Panc1 (cell line): ENCODE results near the gene CTRB2.

Experiments
- POLR2AphosphoS5 ChIP-seq: IDR thresholded peaks from 2 replicates; pipeline ENCODE4 v1.6.1; 2012; ENCODE audit warnings: mild to moderate bottlenecking, low read depth, low read length, moderate library complexity
- TF ChIP-seq, protein P1 (sequence below): fragments of 450-650 bp; IDR thresholded peaks from 2 replicates; pipeline ENCODE4 v1.5.1; 2017; ENCODE audit warnings: mild to moderate bottlenecking
- TF ChIP-seq, protein P2 (sequence below), 2 experiments: IDR thresholded peaks; 2 replicates each; pipeline ENCODE4 v1.6.1; 2011 to 2012; ENCODE audit warnings: low read depth in 2 of 2, control low read depth in 1 of 2, low read length in 1 of 2, mild to moderate bottlenecking in 1 of 2, moderate library complexity in 1 of 2; ENCODE audit not compliant: insufficient read depth in 1 of 2

DNA sequence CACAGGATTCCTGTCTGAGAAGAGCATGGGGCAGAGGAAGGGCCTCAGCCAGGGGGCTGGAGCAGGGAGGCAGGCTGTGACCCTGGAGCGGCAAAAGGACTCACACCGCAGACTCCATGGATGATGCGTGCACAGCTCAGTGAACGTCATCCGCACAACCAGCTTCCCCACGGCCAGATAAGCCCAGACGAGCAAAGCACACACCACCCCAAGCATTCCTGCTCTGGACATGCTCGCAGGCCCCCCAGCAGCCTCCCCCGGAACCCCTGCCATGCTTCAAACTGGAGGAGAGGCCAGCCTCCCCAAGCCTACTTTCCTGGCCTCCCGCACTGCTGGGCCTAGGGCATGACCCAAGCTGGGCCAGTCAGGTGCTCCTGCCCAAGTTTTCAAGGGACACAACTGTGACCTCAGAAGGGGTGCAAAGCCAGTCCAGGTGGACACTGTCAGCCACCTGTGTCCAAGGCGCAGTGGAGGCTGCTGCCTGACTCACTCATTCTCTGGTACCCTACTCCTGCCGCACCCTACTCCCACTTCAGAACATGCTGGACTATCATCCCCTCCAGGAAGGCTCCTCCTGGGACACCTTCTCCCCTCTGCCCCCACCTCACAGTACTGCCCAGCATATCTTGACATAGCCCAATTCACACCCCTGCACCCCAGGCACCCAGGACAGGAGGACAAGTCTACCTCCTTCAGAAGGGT lies 39.7 kb upstream of the CTRB2 start:
- TF ChIP-seq, protein P1, sequence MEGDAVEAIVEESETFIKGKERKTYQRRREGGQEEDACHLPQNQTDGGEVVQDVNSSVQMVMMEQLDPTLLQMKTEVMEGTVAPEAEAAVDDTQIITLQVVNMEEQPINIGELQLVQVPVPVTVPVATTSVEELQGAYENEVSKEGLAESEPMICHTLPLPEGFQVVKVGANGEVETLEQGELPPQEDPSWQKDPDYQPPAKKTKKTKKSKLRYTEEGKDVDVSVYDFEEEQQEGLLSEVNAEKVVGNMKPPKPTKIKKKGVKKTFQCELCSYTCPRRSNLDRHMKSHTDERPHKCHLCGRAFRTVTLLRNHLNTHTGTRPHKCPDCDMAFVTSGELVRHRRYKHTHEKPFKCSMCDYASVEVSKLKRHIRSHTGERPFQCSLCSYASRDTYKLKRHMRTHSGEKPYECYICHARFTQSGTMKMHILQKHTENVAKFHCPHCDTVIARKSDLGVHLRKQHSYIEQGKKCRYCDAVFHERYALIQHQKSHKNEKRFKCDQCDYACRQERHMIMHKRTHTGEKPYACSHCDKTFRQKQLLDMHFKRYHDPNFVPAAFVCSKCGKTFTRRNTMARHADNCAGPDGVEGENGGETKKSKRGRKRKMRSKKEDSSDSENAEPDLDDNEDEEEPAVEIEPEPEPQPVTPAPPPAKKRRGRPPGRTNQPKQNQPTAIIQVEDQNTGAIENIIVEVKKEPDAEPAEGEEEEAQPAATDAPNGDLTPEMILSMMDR, result no peak
- no peak for TF ChIP-seq POLR2AphosphoS5
- TF ChIP-seq, protein P2, sequence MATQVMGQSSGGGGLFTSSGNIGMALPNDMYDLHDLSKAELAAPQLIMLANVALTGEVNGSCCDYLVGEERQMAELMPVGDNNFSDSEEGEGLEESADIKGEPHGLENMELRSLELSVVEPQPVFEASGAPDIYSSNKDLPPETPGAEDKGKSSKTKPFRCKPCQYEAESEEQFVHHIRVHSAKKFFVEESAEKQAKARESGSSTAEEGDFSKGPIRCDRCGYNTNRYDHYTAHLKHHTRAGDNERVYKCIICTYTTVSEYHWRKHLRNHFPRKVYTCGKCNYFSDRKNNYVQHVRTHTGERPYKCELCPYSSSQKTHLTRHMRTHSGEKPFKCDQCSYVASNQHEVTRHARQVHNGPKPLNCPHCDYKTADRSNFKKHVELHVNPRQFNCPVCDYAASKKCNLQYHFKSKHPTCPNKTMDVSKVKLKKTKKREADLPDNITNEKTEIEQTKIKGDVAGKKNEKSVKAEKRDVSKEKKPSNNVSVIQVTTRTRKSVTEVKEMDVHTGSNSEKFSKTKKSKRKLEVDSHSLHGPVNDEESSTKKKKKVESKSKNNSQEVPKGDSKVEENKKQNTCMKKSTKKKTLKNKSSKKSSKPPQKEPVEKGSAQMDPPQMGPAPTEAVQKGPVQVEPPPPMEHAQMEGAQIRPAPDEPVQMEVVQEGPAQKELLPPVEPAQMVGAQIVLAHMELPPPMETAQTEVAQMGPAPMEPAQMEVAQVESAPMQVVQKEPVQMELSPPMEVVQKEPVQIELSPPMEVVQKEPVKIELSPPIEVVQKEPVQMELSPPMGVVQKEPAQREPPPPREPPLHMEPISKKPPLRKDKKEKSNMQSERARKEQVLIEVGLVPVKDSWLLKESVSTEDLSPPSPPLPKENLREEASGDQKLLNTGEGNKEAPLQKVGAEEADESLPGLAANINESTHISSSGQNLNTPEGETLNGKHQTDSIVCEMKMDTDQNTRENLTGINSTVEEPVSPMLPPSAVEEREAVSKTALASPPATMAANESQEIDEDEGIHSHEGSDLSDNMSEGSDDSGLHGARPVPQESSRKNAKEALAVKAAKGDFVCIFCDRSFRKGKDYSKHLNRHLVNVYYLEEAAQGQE (IDR thresholded peaks at IDR 0.05; ENCODE audit: insufficient read depth in 1 of 2, low read depth in 2 of 2, low read length in 1 of 2), result no peak
